Measurements from ENCODE around the gene OTUD7B.

- TF ChIP-seq EZH2 (IDR thresholded peaks at IDR 0.05; ENCODE audit: insufficient read depth, poor library complexity, severe bottlenecking) (no peak), EZH2phosphoT487 (IDR thresholded peaks at IDR 0.05; ENCODE audit: insufficient read depth, low read depth) (no peak)
Observed at GRCh38 chr1:149942885-149943284, 67.6 kb downstream of the OTUD7B start.
